ENCODE results near the gene MEN1.

DNA sequence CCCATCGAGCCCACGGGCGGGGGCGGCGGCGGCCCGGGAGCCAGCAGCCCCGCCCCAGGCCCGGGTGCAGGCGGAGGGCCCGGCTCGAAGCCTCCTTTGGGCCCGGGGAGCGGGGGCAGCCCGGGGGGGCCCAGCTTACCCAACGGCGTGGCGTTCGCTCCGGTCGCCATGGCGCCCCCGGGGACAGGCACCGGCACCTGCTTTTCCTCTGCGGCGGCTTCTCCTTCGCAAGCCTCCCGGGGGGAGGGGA, 32.2 kb downstream of the MEN1 start:
- TF ChIP-seq CTCF (IDR thresholded peaks at IDR 0.05) (no peak), EP300 (IDR thresholded peaks at IDR 0.05) (no peak)
